Measurements from ENCODE around the gene KRTAP10-5. TPM values are rescaled to one million over a fixed set of nuclear protein-coding genes. Genes with fewer than 3 reads are reported as not detected.

KRTAP10-5 gene
- total RNA-seq, 1 donor from 2014 or later, result not detected

DNA sequence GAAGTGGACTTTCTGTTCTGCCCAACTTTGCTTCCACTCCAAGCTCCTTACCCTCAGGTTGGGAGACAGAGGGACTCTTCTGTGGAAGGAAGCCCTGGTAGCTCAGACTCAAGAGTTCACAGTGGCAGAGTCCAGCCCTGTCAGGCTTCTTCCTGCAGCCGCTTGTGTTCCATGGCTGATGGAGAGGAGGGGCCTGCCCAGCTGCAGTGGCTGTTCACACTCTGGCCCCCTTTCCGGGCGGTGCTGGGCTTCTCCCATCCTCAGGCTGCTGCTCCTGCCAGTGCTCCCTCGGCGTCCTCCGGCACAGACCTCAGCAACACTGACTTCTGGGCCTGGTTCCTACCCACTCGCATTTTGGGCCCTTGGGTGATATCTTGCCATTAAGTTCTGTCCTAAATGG is 44.4 kb downstream of the KRTAP10-5 start:
- no peak for ATAC-seq
- H3K4me1 ChIP-seq, result no peaks in the 10 kb centered on the region
- H3K36me3 ChIP-seq, result no peaks in the 10 kb centered on the region
- intact Hi-C loops (cut with DNase I), result no loop called here
- H3K9me3 ChIP-seq, result no peaks in the 10 kb centered on the region
- peak; percentile 34 for DNase-seq
- no peak overlapping the region for H3K4me3 ChIP-seq
- H3K27ac ChIP-seq, result no peak overlapping the region
- H3K27me3 ChIP-seq, result no peaks in the 10 kb centered on the region
- TF ChIP-seq, protein P1, sequence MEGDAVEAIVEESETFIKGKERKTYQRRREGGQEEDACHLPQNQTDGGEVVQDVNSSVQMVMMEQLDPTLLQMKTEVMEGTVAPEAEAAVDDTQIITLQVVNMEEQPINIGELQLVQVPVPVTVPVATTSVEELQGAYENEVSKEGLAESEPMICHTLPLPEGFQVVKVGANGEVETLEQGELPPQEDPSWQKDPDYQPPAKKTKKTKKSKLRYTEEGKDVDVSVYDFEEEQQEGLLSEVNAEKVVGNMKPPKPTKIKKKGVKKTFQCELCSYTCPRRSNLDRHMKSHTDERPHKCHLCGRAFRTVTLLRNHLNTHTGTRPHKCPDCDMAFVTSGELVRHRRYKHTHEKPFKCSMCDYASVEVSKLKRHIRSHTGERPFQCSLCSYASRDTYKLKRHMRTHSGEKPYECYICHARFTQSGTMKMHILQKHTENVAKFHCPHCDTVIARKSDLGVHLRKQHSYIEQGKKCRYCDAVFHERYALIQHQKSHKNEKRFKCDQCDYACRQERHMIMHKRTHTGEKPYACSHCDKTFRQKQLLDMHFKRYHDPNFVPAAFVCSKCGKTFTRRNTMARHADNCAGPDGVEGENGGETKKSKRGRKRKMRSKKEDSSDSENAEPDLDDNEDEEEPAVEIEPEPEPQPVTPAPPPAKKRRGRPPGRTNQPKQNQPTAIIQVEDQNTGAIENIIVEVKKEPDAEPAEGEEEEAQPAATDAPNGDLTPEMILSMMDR (IDR thresholded peaks at IDR 0.05), result no peak

DNA sequence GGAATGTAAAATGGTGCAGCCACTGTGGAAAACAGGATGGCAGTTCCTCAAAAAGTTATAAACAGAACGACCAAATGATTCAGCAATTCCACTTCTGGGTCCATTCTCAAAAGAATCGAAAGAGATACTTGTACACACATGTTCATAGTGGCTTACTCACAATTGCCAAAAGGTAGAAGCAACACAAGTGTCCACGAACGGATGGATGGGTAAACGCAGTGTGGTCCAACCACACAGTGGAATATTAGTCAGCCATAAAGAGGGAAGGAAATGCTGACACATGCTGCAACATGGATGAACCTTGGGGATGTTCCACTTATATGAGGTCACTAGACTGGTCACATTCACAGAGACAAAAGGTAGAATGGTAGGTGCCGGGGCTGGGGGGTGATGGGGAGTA is 45.7 kb downstream of the KRTAP10-5 start:
- ATAC-seq (no peak), DNase-seq (no peak)
- H3K9me3 ChIP-seq, result no peaks in the 10 kb centered on the region
- H3K4me1 ChIP-seq, result no peaks in the 10 kb centered on the region
- no peak overlapping the region for H3K4me3 ChIP-seq
- H3K27me3 ChIP-seq, result no peaks in the 10 kb centered on the region
- TF ChIP-seq, protein P1 (IDR thresholded peaks at IDR 0.05), result no peak
- H3K36me3 ChIP-seq, result no peaks in the 10 kb centered on the region
- H3K27ac ChIP-seq, result no peak overlapping the region
- intact Hi-C loops (cut with DNase I), result no loop called here

DNA sequence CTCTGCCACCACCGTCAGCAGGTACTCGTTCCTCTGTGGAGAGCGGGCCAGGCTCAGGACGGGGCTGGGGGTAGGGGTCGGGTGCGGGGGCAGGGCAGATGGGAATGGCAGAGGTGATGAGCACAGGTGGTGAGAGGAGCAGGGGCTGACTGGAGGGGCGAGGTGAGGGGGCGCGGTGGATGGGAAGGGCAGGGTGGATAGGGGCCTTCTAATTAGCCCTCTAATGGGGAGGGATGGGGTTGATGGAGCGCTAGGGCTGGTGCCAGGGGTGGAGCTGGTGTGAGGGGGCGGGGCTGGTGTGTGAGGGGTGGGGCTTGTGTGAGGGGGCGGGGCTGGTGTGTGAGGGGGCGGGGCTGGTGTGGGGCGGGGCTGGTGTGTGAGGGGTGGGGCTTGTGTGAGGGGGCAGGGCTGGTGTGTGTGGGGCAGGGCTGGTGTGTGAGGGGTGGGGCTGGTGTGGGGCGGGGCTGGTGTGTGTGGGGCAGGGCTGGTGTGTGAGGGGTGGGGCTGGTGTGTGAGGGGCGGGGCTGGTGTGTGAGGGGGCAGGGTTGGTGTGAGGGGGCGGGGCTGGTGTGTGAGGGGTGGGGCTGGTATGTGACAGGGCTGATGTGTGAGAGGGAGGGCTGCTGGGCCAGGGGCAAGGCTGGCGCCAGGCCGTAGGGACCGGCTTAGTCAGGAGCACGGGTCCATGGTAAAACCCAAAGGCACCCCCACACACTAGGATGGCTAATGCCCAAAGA is 46.3 kb downstream of the KRTAP10-5 start:
- TF ChIP-seq, protein P1 (IDR thresholded peaks at IDR 0.05), result no peak
- DNase-seq (peak; percentile 53), ATAC-seq (no peak)
- Histone ChIP-seq H3K9me3 (no peaks in the 10 kb centered on the region), H3K27me3 (no peaks in the 10 kb centered on the region), H3K27ac (no peak overlapping the region), H3K4me1 (no peaks in the 10 kb centered on the region), H3K36me3 (no peaks in the 10 kb centered on the region), H3K4me3 (no peak overlapping the region)
- intact Hi-C loops (cut with DNase I), result no loop called here

- Histone ChIP-seq H3K4me3 (no peak overlapping the region), H3K27ac (no peak overlapping the region), H3K9me3 (no peaks in the 10 kb centered on the region), H3K36me3 (no peaks in the 10 kb centered on the region), H3K4me1 (no peaks in the 10 kb centered on the region), H3K27me3 (no peaks in the 10 kb centered on the region)
- TF ChIP-seq, protein P1 (IDR thresholded peaks at IDR 0.05), result no peak
- DNase-seq (peak; percentile 57), ATAC-seq (peak; percentile 6)
- intact Hi-C loops (cut with DNase I), result no loop called here
Observed at GRCh38 chr21:44533121-44533890, 47.1 kb downstream of the KRTAP10-5 start.

DNA sequence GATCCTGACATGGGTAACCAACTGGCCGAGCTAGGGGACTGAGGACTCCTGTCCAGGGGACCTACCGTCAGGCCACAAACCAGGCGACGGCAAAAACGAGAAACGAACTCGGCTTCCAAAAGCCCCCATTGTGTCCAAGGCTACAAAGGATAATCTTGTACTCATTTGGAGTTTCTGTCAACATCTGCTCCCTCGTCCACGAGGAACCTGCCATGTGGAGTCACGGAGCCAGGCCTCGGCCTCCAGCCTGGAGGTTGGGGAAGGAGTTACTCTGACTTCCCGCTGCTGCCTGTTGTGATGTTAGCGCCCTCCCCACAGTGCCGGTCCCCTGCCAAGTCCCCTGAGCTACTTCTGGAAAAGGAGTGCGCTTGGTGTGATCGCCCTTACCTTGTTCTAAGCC is 47.7 kb downstream of the KRTAP10-5 start:
- TF ChIP-seq, protein P1 (IDR thresholded peaks at IDR 0.05), result no peak
- Histone ChIP-seq H3K27ac (no peak overlapping the region), H3K36me3 (no peaks in the 10 kb centered on the region), H3K4me1 (no peaks in the 10 kb centered on the region), H3K9me3 (no peaks in the 10 kb centered on the region), H3K4me3 (no peak overlapping the region), H3K27me3 (no peaks in the 10 kb centered on the region)
- peak; percentile 34 for DNase-seq
- intact Hi-C loops (cut with DNase I), result no loop called here
- ATAC-seq, result no peak

All from upper lobe of right lung (tissue), 1 donor.